K562 (cell line): ENCODE results near the gene CNR2. TPM values are rescaled to one million over a fixed set of nuclear protein-coding genes. Genes with fewer than 3 reads are reported as not detected.
A peak's percentile ranks its signal among the peaks of the same experiment; 100 is the strongest.

Source experiments
- KLF1 ChIP-seq: fragments of 450-650 bp; IDR thresholded peaks from 2 replicates; pipeline ENCODE4 v1.6.1; 2016; ENCODE audit warnings: missing genetic modification characterization, missing compliant biosample characterization
- LEF1 ChIP-seq: fragments of 450-650 bp; IDR thresholded peaks from 2 replicates; pipeline ENCODE4 v1.6.1; 2016; ENCODE audit warnings: mild to moderate bottlenecking
- PREB ChIP-seq: sonication (generic); formaldehyde crosslinking; IDR thresholded peaks from 2 replicates; pipeline ENCODE4 v1.8.1; 2023; ENCODE audit warnings: mild to moderate bottlenecking, missing genetic modification reagents
- REST ChIP-seq, 2 experiments: fragments of 450-650 bp; formaldehyde crosslinking in 1 of 2; IDR thresholded peaks; 2 replicates each; pipeline versions ENCODE4 v1.4.0 to v1.6.1; 2014 to 2020; ENCODE audit warnings: mild to moderate bottlenecking in 2 of 2, borderline replicate concordance in 1 of 2, low read depth in 1 of 2
- SNIP1 ChIP-seq: fragments of 450-650 bp; IDR thresholded peaks from 2 replicates; pipeline ENCODE4 v1.7.1; 2017; ENCODE audit warnings: low read depth, mild to moderate bottlenecking
- ZNF175 ChIP-seq: fragments of 200-800 bp; sonication (Bioruptor generic); IDR thresholded peaks from 2 replicates; pipeline ENCODE4 v1.6.1; 2016; ENCODE audit warnings: low read depth, mild to moderate bottlenecking, missing genetic modification characterization, missing compliant biosample characterization
- ZNF197 ChIP-seq: fragments of 200-800 bp; sonication (Bioruptor generic); IDR thresholded peaks from 2 replicates; pipeline ENCODE4 v1.6.1; 2016; ENCODE audit warnings: low read depth, missing genetic modification characterization, missing compliant biosample characterization
- ZNF668 ChIP-seq: fragments of 250-450 bp; sonication (Bioruptor Pico); IDR thresholded peaks from 2 replicates; pipeline ENCODE4 v1.8.0; 2022; ENCODE audit warnings: mild to moderate bottlenecking, inconsistent platforms
- polyA plus RNA-seq, 8 experiments: library from polyadenylated mRNA; depleted of rRNA in 4 of 8; stranded (reverse) in 5 of 8; unstranded in 3 of 8; fragments of >200 nt; fragmentation: Nextera tagmentation in 2 of 8; fragmentation: Illumina TruSeq in 1 of 8; extraction: Ambion mirVana in 2 of 8; extraction: Trizol in 1 of 8; gene quantifications; 2 replicates each; pipeline versions ENCODE4 v1.2.1 to v1.2.3, GENCODE V29; 2011 to 2014; ENCODE audit warnings: inconsistent platforms in 1 of 8, missing spikeins in 1 of 8
- total RNA-seq, 7 experiments: library from RNA; depleted of rRNA in 6 of 7; stranded (reverse); fragments of >200 nt in 6 of 7; fragmentation: Illumina TruSeq in 2 of 7; extraction: Trizol in 2 of 7; gene quantifications; 2 replicates each; pipeline versions ENCODE4 v1.2.1 to v1.2.3, GENCODE V29; 2011 to 2021; ENCODE audit warnings: low replicate concordance in 1 of 7

The CNR2 gene
- total and polyA plus RNA-seq, 9 of the 15 experiments (the other 6 are each of a cell fraction or from before 2014, with no cell fraction given), result not detected

GRCh38 chr1:23958810-23959460 is 45.8 kb upstream of the CNR2 start (continued):
- TF ChIP-seq ZNF197 (peak; percentile 25; the same call in 1 of the 2 replicates), ZNF668 (no peak), PREB (no peak), SNIP1 (no peak), KLF1 (tag) (no peak), LEF1 (peak; percentile 54; the same call in 1 of the 2 replicates), ZNF175 (CRISPR knock-in tag) (no peak), REST (IDR thresholded peaks at IDR 0.05; ENCODE audit: borderline replicate concordance) (peak; percentile 56), REST (CRISPR knock-in tag; IDR thresholded peaks at IDR 0.05; ENCODE audit: low read depth) (peak; percentile 65; the same call in 1 of the 2 replicates)
